HG02798 (cell line): ENCODE data around the gene IQGAP2.

ENCODE experiments used
- ATAC-seq: cut with Tn5 transposase; IDR thresholded peaks from one replicate; pipeline ENCODE4 v1.9.1; 2021; ENCODE audit warnings: mild to moderate bottlenecking; ENCODE audit not compliant: unreplicated experiment, poor library complexity

IQGAP2 gene

DNA sequence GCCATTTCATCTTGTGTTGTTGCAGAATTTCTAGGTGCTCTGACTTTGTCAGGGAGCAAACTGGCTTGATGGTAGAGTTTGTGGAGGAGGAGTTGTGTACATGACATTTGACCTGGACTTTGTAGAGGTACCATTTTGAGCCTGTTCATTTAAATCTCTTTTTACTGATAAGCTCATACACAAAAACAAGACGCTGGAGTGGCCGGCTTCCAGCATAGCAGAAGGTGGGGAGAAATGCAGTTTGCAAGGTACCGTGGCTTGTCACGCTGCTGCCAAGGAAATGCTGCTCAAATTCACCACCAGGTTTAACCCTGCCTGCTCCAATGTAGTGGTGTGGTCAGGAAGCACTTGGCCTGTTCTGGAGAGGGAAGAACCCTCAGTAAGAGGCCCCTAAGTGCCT lies 18.9 kb upstream of the IQGAP2 start:
- ATAC-seq: no peak

DNA sequence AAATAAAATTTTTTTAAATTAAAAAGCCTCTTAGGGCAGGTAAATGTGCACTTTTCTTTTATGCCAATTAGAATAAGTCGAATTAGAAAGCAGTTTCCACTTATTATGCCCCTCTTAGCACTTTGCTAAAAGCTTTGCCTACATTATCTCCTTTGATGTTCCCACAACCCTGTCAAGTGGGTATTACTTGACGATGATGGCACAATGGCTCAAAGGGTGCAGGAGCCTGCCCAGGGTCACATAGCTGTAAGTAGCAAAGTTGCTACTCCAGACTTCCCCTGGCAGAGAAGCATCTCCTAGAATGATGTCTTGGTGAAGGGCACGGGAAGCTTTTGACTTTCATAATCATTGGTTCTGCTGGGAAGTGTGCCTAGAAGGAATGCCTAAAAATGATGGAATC lies 18.4 kb upstream of the IQGAP2 start:
- ATAC-seq: no peak

- ATAC-seq: no peak
Observed at GRCh38 chr5:76385540-76385939, 17.5 kb upstream of the IQGAP2 start.

GRCh38 chr5:76386360-76386759 lies 16.7 kb upstream of the IQGAP2 start:
- no peak for ATAC-seq

GRCh38 chr5:76388236-76388635 lies 14.8 kb upstream of the IQGAP2 start:
- ATAC-seq: no peak

GRCh38 chr5:76388791-76389512 lies 14.1 kb upstream of the IQGAP2 start:
- ATAC-seq: no peak

DNA sequence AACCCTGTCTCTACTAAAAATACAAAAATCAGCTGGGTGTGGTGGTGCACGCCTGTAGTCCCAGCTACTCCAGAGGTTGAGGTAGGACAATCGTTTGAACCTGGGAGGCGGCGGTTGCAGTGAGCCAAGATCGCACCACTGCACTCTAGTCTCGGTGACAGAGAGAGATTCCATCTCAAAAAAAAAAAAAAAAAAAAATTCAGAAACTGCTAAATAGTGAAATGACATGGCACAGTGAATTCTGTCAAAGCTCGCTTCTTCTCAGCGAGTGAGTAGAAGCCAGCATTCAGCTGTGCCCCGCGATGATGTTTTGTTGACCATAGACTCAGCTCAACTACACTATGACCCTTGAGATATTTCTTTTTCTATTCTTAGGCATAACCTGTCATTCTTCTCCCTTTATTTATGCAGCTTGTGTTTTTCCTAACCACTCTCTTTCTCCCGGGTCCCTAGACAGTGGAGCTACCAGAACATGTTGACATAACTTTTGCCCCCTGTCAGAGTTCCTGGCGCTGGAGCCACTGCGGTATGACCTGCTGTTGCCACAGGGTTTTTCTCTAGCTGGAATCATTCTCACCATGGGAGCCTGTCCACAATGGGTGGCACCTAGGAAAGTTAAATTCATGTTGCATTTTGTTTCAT lies 13.5 kb upstream of the IQGAP2 start:
- no peak for ATAC-seq

- ATAC-seq: no peak
Observed at GRCh38 chr5:76391014-76391413, 12.1 kb upstream of the IQGAP2 start.

GRCh38 chr5:76393035-76393680 lies 9.9 kb upstream of the IQGAP2 start:
- ATAC-seq: no peak

DNA sequence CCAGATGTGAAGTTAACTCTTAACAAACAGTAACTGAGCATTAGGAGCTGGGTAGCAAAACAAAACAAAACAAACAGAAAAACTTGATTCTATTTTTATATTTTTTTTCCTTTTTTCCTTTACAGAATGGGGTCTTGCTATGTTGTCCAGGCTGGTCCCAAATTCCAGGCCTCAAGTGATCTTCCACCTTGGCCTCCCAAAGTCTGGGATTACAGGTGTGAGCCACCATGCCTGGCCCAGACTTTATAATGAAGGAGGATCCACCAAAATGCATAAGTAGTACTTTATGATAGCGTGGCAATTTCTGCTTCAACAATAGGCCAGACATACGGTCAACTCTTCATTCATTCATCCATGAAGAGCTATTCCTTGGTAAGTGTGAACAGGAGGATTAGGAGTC lies 5.9 kb upstream of the IQGAP2 start:
- no peak for ATAC-seq

DNA sequence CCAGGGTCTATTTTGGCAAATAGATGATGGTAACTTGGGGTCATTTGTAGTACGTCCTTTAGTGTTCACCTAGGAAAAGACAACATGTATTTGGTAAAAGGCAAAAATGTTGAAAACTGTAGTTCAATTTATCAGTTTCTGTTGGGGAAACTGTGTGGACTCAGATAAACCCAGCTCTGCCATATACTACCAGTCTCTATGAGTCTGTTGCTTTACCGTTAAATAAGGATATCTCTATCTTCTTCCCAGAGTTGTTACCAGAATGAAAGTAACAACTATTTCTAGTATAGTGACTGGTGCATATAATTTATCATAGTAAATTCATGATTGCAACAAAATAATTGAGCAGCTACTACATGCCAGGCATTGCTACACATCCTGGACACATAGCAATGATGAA lies 3.8 kb upstream of the IQGAP2 start:
- ATAC-seq: no peak

DNA sequence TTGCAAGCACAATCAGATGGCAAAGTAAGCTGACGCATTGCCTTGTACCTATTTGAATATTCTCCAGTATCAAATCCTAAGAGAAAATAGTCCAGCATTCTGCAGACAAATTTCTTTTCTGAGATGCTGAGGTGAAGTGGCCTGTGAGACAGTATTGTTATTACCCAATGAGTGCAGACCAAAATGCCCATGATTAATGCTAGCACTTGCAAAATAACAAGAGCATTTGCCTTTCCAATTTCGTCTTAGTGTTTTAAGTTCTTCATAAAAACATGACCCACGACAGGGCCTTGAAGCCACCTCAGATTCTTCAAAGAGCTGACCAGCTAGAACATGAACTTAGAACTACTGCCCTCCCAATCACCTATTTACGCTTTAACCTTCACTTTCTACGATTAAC lies 2.6 kb upstream of the IQGAP2 start:
- no peak for ATAC-seq

DNA sequence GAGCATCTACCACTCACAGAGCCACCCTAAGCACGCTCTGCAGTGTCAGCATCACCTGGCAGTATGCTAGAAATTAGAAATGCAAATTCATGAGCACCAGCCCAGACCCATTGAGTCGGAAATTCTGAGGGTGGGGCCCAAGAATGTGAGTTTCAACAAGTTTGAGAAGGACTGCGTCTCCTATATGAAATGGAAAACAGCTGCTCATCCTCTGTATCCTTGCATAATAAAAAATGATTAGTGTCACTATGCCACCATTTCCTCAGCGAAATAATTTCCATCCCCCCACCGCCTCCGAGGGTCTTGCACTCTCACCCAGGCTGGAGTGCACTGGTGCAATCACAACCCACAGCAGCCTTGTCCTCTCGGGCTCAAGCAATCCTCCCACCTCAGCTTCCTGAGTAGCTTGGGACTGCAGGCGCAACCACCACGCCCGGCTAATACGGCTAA lies 1.3 kb upstream of the IQGAP2 start:
- peak; percentile 27 for ATAC-seq

DNA sequence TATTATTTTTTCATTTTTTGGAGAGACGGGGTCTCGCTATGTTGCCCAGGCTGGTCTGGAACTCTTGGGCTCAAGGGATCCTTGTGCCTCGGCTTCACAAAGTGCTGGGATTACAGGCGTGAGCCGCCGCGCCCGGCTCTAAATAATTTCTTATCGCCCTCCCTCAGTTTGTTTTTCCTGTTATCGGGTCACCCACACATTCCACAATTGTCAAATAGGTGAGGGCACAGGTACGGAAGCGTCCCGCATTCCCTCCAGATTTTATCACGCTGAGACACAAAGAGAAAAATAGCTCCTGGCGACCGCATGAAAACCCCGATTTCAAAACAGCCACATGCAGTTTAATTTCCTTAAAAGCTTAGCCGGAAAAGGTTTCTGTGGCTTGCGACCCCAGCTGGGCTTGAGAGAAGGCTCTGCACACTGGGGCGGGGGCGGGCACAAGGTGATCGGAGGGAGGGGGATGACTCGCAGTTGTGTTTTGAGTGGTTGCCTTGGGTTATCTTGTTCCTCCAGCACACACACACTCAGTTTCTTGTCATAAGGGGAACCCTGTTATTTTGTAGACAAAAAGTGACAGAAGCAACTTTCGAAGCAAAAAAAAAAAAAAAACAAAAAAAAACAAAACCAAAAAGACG lies 717 bp upstream of the IQGAP2 start:
- peak; percentile 31 for ATAC-seq

GRCh38 chr5:76403766-76404222 lies 709 bp downstream of the IQGAP2 start:
- ATAC-seq: peak; percentile 22

GRCh38 chr5:76404223-76405211 lies 1.4 kb downstream of the IQGAP2 start:
- ATAC-seq: peak; percentile 17

DNA sequence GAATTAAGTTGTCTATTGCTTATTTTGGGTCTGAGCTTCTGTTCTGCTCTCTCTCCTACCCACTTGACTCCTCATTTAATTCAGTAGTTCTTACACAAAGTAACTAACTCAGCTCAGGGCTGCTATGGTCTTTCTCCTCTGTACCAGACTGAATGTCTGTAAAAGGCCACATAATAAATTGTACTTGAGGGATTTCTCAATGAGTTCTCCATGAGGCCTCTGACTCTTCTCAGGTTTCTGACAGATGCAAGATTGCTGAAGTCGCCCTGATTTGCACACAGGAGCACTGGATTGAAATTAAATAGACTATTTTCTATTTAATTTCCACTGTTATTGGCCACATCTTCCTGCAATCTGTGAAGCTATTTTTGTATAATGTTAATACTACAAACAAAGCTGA lies 2.9 kb downstream of the IQGAP2 start:
- no peak for ATAC-seq

DNA sequence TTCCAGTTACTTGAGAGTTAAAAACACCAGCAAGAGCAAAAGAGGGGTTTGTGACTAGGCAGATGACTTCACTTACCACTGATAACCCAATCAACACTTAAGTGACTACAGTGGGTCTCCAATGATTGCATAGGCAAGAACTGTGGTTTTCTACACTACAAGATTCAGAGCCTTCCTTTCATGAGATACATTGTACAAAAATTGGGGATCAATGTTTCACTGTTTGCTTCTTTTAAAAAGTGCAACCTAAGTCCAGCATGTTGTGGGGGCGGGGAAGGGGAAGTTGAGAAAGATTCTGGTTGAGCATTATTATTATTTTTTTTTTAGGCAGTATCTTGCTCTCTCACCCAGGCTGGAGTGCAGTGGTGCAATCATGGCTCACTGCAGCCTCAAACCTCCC lies 3.6 kb downstream of the IQGAP2 start:
- no peak for ATAC-seq

DNA sequence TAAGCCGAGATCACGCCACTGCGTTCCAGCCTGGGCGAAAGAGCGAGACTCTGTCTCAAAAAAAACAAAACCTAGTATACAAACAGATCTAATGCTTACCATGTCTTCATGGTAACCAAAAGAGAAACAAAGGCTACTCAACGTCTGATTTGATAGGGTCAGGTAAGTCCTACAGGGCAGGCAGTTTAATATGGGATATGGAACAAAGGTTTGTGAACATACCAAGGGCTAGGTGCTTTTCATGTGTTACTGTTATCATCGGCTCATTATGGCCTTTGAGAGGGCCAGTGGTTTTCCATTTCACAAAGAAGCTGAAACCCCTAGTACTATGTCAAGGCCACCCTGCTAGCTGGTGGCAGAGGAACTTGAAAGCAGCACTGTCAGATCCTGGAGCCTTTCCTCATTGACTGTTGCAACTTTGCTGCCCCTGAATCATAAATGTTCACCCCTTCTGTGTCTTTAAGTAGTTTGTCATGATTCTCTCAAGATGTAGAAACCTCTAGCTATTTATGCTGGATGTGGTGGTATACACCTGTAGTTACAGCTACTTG lies 5.1 kb downstream of the IQGAP2 start:
- ATAC-seq: no peak

GRCh38 chr5:76412511-76412910 lies 9.4 kb downstream of the IQGAP2 start:
- ATAC-seq: no peak
